ENCODE measurements around the gene TIMM44. TPM values are rescaled to one million over a fixed set of nuclear protein-coding genes. Genes with fewer than 3 reads are reported as not detected.
A peak's percentile ranks its signal among the peaks of the same experiment; 100 is the strongest.
"Not testable (repeated sequence)": the region's sequence is repeated elsewhere in the genome, so short reads cannot be mapped to it uniquely, and the experiment has no call there.

The TIMM44 gene
- total and polyA plus RNA-seq, 9 donors = 29.8 to 110 (median 50.3) TPM

DNA sequence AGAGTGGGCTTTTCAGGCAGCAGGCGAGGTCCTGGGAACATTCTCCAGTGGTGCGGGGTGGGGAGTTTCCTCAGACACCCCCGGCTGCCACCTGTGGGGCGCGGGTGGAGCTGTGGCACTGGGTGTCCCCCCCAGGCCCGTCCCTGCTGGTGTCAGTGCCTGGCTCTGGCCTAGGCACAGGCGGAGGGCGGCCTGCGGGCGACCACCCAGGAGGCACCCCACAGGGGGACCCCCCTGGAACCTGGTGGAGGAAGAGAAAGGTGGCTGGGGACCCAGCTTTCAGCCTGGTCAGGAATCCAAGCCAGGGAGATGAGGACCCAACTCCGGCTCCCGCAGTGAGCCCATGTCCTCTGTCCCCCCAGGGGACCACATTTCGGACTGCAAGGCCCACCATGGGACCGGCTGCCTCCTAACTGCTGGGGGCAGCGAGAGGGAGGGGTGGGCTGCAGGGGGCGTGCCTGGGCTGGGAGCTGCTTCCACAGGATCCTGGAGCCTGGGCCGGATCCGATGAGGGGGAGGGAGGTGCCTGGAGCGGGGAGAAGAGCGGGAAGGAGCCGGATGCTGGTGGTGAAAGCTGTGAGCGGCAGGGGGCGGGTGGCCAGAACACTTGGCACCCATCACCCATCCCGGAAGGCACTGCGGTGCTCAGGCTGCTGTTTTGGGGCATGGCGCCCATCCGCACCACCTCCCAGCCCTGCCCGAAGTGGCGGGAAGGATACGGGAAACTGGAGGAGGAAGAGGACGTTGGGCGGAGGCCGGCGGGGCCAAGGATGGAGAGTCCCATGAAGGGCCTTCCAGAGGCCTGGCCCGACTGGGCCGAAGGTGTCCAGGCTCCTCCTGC lies 12.0 kb downstream of the TIMM44 start:
- no peaks in the 10 kb centered on the region for H3K27me3 ChIP-seq
- H3K4me3 ChIP-seq = no peak overlapping the region
- 83 to 90% (median 86%) methylated on average over 36 of the region's 36 CpGs for WGBS, 3 donors
- TF ChIP-seq, protein P1, sequence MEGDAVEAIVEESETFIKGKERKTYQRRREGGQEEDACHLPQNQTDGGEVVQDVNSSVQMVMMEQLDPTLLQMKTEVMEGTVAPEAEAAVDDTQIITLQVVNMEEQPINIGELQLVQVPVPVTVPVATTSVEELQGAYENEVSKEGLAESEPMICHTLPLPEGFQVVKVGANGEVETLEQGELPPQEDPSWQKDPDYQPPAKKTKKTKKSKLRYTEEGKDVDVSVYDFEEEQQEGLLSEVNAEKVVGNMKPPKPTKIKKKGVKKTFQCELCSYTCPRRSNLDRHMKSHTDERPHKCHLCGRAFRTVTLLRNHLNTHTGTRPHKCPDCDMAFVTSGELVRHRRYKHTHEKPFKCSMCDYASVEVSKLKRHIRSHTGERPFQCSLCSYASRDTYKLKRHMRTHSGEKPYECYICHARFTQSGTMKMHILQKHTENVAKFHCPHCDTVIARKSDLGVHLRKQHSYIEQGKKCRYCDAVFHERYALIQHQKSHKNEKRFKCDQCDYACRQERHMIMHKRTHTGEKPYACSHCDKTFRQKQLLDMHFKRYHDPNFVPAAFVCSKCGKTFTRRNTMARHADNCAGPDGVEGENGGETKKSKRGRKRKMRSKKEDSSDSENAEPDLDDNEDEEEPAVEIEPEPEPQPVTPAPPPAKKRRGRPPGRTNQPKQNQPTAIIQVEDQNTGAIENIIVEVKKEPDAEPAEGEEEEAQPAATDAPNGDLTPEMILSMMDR (IDR thresholded peaks at IDR 0.05) = no peak
- TF ChIP-seq EP300 (IDR thresholded peaks at IDR 0.05) = no peak
- no peak for TF ChIP-seq POLR2A (IDR thresholded peaks at IDR 0.05)
- DNase-seq = peak; percentile 14 to 45 (median 39)
- peaks cover 23% of the 10 kb centered on the region for H3K4me1 ChIP-seq (ENCODE audit: insufficient read depth)
- no peaks in the 10 kb centered on the region for H3K36me3 ChIP-seq
- peak overlapping the region; percentile 11 to 35 for H3K27ac ChIP-seq
- H3K9me3 ChIP-seq = no peaks in the 10 kb centered on the region
- intact Hi-C loops (cut with DNase I) = no loop called here

DNA sequence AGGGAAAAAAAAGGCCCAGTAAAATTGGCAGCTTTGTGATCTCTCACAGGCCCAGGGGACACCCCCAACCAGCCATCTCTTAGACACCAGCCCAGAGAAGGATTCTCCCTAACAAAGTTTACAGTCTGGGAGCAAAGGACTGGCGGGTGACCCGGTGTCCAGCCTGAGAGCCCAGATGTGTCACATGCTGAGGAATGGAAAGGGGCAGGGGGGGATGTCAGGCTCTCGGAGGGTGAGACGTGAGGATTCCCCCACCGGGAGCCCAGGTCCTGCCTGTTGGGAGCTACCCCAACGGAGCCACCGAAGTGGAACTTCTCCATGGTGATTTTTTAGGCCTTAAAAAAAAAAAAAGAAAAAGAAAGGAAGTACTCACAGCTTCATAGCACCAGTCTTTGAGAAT lies 12.7 kb downstream of the TIMM44 start:
- intact Hi-C loops (cut with DNase I) = no loop called here
- Histone ChIP-seq H3K4me3 (no peak overlapping the region), H3K9me3 (no peaks in the 10 kb centered on the region), H3K4me1 (ENCODE audit: insufficient read depth) (peaks cover 24% of the 10 kb centered on the region), H3K36me3 (no peaks in the 10 kb centered on the region), H3K27ac (peak overlapping the region; percentile 11 to 35), H3K27me3 (no peaks in the 10 kb centered on the region)
- TF ChIP-seq EP300 (IDR thresholded peaks at IDR 0.05) (no peak), POLR2A (IDR thresholded peaks at IDR 0.05) (no peak)
- TF ChIP-seq, protein P1 (IDR thresholded peaks at IDR 0.05) = no peak
- WGBS, 3 donors = 73 to 78% (median 76%) methylated on average over 7 of the region's 7 CpGs
- no peak for DNase-seq

DNA sequence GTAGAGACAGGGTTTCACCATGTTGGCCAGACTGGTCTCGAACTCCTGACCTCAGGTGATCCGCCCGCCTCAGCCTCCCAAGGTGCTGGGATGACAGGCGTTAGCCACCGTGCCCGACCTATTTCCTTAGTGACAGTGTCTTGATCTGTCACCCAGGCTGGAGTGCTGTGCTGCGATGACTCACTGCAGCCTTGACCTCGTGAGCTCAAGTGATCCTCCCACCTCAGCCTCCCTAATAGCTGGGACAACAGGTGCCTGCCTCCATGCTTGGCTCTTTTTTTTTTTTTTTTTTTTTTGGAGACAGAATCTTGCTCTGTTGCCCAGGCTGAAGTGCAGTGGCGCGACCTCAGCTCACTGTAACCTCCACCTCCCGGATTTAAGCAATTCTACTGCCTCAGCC lies 13.4 kb downstream of the TIMM44 start:
- H3K4me1 ChIP-seq (ENCODE audit: insufficient read depth) = peaks cover 26% of the 10 kb centered on the region
- H3K4me3 ChIP-seq; H3K36me3 ChIP-seq; H3K9me3 ChIP-seq; H3K27me3 ChIP-seq; intact Hi-C loops (cut with DNase I): not testable (repeated sequence)
- H3K27ac ChIP-seq = peak overlapping the region in 1 of 2 donors; percentile 82
- WGBS, 3 donors = 75 to 83% (median 77%) methylated on average over 11 of the region's 11 CpGs
- peak in 2 of 5 donors; percentile 15 to 33 for DNase-seq

DNA sequence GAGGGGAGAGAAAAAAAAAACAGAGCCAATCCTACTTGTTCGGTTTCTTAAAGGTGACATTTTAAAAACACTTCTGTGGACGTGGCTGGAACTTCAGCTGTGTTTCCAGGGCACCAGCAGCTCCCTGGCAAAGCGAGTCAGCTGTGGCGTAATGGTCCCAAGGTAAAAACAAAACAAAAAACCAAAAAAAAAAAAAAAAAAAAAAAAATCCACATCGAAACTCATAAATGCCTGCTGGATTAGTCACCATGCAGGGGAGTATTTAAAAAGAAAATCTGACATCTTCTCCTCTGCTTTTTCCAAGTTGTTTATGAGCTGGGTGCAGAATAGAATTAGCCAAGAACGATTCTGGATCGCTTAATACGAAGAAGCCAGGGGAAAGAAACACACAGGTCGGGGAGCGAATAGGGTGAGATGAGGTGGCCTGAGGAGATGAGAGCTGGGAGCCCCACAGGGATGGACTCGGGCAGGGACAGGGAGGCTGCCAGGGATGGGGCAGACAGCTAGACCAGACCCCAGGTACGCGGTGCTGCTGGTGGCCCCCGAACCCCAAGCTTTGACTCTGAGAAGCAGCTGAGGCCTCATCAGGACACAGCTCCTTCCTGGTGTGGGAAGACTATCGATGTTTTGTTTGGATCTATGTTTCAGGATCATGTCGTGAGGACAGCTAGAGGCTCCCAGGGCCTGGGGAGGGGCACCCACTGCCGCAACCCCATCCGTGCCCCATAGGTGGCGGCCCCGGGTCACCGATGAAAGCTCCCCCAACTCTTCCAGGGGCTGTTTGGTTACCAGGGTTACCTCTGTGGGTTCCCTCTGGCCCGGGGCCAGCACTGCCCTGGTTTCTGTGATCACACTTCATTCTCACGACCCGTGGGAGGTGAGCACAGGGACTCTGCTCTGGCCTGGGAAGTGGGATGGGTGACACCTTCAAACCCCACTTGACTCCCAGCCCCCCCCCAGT lies 14.4 kb downstream of the TIMM44 start:
- Histone ChIP-seq H3K4me3 (peak overlapping the region; percentile 13), H3K27me3 (no peaks in the 10 kb centered on the region), H3K9me3 (no peaks in the 10 kb centered on the region), H3K36me3 (no peaks in the 10 kb centered on the region), H3K27ac (peak overlapping the region; percentile 82 to 88), H3K4me1 (ENCODE audit: insufficient read depth) (peaks cover 31% of the 10 kb centered on the region)
- peak; percentile 74 to 88 (median 83) for DNase-seq
- intact Hi-C loops (cut with DNase I) = no loop called here
- 5 to 11% (median 8%) methylated on average over 24 of the region's 24 CpGs for WGBS, 3 donors
- TF ChIP-seq EP300 (IDR thresholded peaks at IDR 0.05) (no peak), POLR2A (IDR thresholded peaks at IDR 0.05) (no peak)
- TF ChIP-seq, protein P1 (IDR thresholded peaks at IDR 0.05) = peak in 2 of 3 donors; percentile 34 to 36

All from ovary (tissue), 9 donors.